GM19324 (cell line): ENCODE measurements around the gene ALDOB.
A peak's percentile ranks its signal among the peaks of the same experiment; 100 is the strongest.

ENCODE experiments used
- ATAC-seq: cut with Tn5 transposase; IDR thresholded peaks from one replicate; pipeline ENCODE4 v1.9.1; 2021; ENCODE audit warnings: mild to moderate bottlenecking, moderate library complexity; ENCODE audit not compliant: unreplicated experiment, low FRiP score

ALDOB gene

DNA sequence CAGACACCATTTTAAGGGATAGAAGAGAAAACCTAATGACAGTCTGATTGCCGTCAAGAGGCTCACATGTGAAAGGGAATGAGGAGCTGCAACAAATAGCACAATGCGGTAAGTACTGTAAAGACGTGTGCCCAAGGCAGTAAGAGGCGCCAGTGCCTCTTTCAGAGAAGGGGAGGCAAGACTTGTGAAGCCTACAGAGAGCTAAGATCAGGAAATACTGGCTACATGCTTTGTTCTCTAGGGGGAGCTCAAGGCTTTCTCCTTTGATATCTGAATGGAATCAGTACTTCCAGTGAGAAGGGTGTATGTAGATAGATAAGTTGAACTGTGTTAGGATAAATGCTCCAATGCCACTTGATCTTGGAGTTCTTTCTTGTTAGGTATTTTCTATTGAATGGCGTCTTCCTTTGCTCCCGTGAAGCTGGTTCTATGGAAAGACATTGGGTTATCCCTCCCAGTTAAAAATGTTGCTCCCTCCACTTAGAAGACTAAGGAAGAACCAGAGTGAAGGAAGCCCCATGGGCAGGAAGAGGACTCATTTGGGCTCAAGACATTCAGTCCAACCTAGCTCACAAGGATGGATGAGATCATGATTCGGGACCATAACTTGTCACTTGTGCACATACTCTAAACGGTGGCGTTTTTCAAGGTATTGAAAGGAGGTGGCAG, 23.5 kb upstream of the ALDOB start:
- no peak for ATAC-seq

DNA sequence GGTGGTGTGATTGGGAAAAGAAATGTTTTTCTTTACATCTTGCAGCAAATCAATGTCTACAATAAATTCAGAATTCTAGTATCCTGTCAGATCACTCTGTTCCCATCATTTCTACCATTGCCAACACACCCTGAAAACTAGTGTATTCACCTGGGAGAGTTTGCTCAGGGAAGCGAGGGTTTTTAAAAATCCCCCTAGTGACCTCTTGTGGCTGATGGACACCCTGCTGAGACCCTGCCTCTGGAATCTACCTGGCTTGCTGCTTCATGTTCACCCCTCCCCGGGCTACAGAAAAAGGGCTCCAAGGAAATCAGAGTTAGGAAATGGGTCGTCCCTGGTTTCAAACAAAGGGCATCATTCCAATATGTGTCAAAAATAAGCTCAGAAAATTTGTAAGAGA, 21.4 kb upstream of the ALDOB start:
- ATAC-seq, result no peak

GRCh38 chr9:101455656-101456240, 20.2 kb upstream of the ALDOB start:
- no peak for ATAC-seq

- no peak for ATAC-seq
Observed at GRCh38 chr9:101453776-101454570, 18.4 kb upstream of the ALDOB start.

GRCh38 chr9:101451498-101451897, 15.9 kb upstream of the ALDOB start:
- no peak for ATAC-seq

GRCh38 chr9:101450931-101451330, 15.4 kb upstream of the ALDOB start:
- no peak for ATAC-seq

DNA sequence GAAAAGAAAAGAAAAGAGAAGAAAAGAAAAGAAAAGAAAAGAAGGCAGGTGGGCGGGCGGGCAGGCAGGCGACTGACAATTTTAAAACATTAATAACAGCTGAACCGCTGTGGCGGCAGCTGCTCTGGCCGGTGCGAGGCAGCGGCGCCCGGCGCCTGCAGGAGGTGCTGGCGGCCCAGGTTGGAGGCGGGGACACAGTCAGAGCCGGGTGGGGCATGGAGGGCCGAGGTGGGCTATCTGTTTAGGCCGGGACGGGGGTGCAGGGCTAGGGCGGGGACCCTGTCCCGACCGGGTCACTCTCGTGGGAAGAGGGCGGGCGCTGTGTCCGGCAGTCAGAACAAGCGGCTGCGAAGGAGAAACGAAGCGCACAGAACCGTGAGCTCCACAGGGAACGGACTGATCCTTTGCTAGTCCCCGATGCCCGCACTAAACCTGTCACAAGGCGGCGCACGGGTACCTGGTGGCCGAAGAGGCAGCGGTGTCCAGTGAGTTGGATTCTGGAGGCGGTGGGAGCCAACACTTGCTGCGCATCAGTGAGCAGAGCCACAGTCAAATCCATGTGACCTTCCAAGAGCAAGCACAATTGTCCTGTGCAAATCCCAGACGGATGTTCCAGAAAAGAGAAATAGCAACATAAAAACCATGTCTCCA, 13.6 kb upstream of the ALDOB start:
- peak; percentile 99 for ATAC-seq

DNA sequence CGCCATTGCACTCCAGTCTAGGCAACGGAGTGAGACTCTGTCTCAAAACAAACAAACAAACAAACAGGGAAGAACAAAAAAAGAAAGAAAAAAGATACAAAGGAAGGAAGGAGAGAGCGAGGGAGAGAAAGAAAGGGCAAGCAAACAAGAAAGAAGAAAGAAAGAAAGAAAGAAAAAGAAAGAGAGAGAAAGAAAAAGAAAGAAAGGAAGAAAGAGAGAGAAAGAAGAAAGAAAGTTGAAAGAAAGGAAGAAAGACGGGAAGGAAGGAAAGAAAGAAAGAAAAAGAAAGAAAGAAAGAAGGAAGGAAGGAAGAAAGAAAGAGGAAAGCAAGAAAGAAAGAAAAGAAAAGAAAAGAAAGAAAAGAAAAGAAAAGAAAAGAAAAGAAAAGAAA, 13.1 kb upstream of the ALDOB start:
- no peak for ATAC-seq

- ATAC-seq, result no peak
Observed at GRCh38 chr9:101446732-101447131, 11.2 kb upstream of the ALDOB start.

DNA sequence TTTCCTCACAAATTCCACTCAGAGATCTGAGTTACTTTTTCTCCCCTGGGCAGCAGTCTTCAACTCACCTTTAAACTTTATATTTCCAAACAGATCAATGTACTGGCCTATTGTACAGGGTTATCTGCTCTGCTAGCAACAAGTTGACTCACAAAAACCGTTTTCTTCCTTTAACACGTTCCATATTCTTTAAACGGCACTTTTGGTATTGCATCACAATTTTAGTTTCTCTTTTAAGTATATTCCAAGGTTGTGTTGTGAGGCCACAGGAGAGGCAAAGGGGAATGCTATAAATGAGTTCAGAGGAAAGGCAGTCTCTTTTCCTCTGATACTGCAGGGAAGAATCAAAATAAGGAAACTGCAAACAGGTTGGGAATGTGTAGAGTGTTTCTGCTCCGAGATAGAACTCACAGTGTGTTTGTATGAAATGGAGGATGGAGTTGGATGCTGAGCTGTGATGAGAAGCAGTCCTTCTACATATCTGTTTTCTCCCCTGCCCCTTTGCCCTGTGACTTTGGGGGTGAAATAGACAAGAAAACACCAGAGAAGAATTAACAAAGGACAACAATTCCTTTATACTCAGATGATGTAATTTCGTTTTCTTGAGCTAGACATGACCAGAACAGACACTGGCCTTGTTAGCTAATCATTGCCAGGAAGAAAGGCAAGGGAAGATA, 9.9 kb upstream of the ALDOB start:
- no peak for ATAC-seq

- no peak for ATAC-seq
Observed at GRCh38 chr9:101443364-101443771, 7.8 kb upstream of the ALDOB start.

GRCh38 chr9:101442736-101443135, 7.2 kb upstream of the ALDOB start:
- ATAC-seq, result no peak

DNA sequence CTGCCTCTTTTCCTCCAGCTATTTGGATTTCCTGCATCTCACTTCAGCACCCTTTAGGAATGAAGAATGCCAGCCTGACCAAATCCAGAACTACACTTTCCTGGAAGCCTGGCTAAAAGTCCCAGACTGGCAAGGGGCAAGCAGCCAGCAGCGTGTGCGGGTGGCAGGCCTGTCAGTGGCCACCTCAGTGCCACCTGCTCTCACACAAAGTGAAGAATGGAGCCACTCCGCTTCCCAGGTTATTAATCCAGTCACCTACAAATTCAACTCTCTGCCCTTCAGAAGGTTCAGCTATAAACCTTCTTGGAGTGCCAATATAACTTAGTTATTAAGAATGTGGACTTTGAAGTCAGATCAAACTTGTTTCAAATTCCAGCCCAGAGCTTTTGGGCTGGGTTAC, 6.7 kb upstream of the ALDOB start:
- ATAC-seq, result no peak

DNA sequence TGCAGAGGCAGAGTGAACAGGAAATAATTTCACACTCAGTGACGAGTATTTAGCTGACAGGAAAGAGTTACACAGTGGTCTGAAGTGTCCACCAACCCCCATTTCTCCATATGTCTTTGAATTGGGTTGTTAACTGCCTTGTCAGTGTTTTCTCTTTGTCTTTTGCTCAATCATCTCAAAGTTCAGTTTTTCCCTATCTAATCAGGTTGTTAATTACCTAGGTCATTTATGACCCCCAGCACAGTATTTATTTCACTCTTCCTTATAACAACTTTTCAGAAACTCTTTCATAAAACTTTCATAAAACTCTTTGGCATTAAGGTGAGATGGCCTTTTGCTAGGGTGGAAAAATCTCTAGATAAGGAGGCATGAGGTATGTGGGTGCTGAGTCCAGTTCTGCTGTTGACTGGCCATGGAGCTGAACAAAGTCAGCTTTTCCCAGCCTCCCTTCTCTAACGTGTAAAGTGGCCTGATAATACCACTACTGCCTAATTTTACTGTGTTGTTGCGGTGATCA, 5.2 kb upstream of the ALDOB start:
- ATAC-seq, result no peak

- ATAC-seq, result no peak
Observed at GRCh38 chr9:101438523-101438922, 2.9 kb upstream of the ALDOB start.

DNA sequence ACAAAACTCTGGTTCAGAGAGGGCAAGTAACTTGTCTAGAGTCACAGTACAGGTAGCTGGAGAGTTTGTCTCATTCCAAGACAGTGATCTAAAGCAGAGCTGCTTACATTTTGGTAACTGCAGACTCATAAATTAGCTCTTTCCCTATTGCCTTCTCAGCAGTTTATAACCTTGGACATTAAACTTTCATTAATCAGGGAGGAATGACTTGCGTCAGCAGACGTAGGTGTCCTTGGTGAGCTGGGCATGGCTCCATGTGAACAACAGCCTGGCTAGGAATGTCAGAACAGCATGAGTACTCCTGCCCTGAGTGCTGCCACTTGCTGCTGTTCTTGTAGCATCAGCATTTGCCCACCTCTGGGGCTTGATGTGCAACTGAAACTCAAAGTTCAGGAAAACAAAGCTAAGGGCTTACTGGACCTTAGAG, 2.2 kb upstream of the ALDOB start:
- no peak for ATAC-seq

DNA sequence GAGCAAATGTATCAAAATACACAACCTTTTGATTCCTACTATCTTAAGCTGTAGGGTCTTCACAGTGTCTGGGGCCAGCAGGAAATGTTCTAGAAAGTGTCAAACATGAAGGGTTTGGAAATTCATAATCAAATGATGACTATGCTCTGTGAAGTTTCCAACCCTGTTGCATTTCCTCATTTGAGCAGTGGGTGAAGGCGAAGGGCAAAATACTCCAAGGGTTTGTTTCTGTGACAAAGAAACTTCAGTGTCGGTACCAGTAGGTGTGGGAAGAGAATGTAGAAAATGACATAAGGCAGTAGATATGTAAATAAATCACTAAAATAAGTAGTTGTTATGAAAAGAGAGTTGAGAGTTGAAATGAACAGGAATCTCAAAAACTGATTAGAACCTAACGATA, 576 bp downstream of the ALDOB start:
- ATAC-seq, result no peak

GRCh38 chr9:101433229-101433628, 2.3 kb downstream of the ALDOB start:
- no peak for ATAC-seq

GRCh38 chr9:101432740-101433139, 2.8 kb downstream of the ALDOB start:
- ATAC-seq, result no peak

- ATAC-seq, result no peak
Observed at GRCh38 chr9:101432171-101432570, 3.4 kb downstream of the ALDOB start.

DNA sequence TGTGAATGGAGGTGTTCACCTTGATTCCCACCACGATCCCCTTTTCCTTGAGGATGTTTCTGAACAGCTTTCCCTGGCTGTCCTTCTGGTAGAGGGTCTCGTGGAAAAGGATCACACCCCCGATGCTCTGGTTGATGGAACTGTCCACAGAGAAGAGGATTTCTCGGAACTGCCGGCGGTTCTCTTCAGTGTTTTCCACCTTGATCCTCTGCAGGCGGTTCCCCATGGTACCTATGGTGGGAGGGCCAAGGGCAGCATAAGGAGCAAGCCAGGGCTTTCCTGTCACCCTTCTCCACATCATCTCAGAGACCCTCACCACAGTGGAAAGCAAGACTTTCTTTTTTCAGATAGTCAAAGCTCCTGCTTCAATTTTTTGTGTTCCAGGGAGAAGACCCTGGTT, 5.8 kb downstream of the ALDOB start:
- ATAC-seq, result no peak
